SKM-1 treated with dmso at 0.1 percent for 144 hours (cell line): Measurements from ENCODE around the gene AIRE.

Experiments used
- DNase-seq: peaks from one replicate; lab custom pipeline; 2025; ENCODE audit not compliant: unreplicated experiment; lab: John Stamatoyannopoulos, UW

The AIRE gene

GRCh38 chr21:44322621-44323325 is 37.1 kb downstream of the AIRE start:
- DNase-seq: no peak

GRCh38 chr21:44323591-44323990 is 37.9 kb downstream of the AIRE start:
- DNase-seq: no peak

- DNase-seq: no peak
Observed at GRCh38 chr21:44324106-44324853, 38.6 kb downstream of the AIRE start.

GRCh38 chr21:44324854-44325107 is 39.1 kb downstream of the AIRE start:
- DNase-seq: no peak

GRCh38 chr21:44325386-44326271 is 40.0 kb downstream of the AIRE start:
- no peak for DNase-seq

GRCh38 chr21:44326272-44326647 is 40.6 kb downstream of the AIRE start:
- DNase-seq: no peak

- no peak for DNase-seq
Observed at GRCh38 chr21:44326716-44327602, 41.3 kb downstream of the AIRE start.

GRCh38 chr21:44327603-44327974 is 41.9 kb downstream of the AIRE start:
- no peak for DNase-seq

- no peak for DNase-seq
Observed at GRCh38 chr21:44328242-44328895, 42.7 kb downstream of the AIRE start.

- no peak for DNase-seq
Observed at GRCh38 chr21:44329086-44329889, 43.6 kb downstream of the AIRE start.

GRCh38 chr21:44329971-44330681 is 44.5 kb downstream of the AIRE start:
- no peak for DNase-seq

GRCh38 chr21:44330698-44331097 is 45.0 kb downstream of the AIRE start:
- DNase-seq: no peak

- no peak for DNase-seq
Observed at GRCh38 chr21:44331209-44331608, 45.5 kb downstream of the AIRE start.

- DNase-seq: no peak
Observed at GRCh38 chr21:44331650-44332307, 46.1 kb downstream of the AIRE start.

GRCh38 chr21:44332383-44332782 is 46.7 kb downstream of the AIRE start:
- DNase-seq: no peak

GRCh38 chr21:44332965-44333364 is 47.3 kb downstream of the AIRE start:
- DNase-seq: no peak

GRCh38 chr21:44333509-44334328 is 48.0 kb downstream of the AIRE start:
- no peak for DNase-seq
